ENCODE data around the gene ATP2B3.

- no peak for TF ChIP-seq POLR2AphosphoS5 (IDR thresholded peaks at IDR 0.05; ENCODE audit: insufficient read depth in 1 of 2, low read depth in 1 of 2)
- no peak for TF ChIP-seq POLR2A (IDR thresholded peaks at IDR 0.05)
- no peak for TF ChIP-seq CTCF (IDR thresholded peaks at IDR 0.05)
Observed at GRCh38 chrX:153519569-153520286, 2.3 kb downstream of the ATP2B3 start.
